NCI-H345 (cell line): ENCODE results near the gene PPP4R4.
A peak's percentile ranks its signal among the peaks of the same experiment; 100 is the strongest.
"Not testable (repeated sequence)": the region's sequence is repeated elsewhere in the genome, so short reads cannot be mapped to it uniquely, and the experiment has no call there.

Experiments
- DNase-seq: peaks from one replicate; lab custom pipeline; 2025; lab: John Stamatoyannopoulos, UW

The PPP4R4 gene

GRCh38 chr14:94179244-94179643, 5.1 kb downstream of the PPP4R4 start:
- DNase-seq, result no peak

DNA sequence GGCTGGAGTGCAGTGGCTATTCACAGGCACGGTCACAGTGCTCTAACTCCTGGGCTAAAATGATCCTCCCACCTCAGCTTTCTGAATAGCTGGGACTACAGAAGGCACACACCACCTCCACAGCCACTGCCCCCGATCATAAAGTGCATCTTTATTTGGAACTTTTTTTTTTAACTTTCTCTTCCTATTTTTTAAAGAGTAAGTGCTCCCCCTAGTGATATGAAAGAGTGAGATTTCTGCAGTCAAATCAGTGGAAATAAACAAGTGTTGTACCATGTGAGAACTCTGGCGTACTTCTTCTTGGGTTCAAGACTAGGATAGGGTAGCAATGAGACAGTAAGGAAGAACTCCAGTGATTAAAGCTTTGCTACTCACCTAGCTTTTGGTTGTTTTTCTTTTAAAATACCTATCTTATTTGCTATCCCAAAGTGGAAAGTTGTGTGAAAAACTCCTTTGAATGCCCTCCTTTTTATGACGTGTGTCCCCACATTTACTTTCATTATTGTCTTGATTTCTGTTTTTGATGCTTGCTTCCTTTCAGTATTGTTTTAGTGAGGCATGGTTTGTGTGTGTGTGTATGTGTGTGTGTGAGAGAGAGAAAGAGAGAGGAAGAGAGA, 6.6 kb downstream of the PPP4R4 start:
- peak; percentile 46 for DNase-seq

DNA sequence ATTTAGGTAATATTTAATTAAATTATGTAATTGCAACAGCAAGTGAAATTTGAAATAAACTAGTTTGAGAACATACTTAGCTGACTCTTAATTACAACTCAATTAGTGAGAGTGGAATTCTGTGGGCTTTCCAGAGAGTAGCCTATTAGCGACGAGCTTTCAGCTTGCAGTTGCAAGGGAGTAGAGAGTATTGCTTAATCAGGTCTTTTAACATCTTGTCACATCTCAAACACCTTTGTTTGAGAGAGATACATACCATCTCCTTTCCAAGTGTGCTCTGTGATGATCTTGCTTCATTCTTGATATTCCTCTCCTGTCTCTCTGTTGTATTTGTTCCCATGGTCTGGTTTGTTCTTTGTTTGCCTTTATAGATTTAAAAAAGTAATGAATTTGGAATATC, 7.7 kb downstream of the PPP4R4 start:
- no peak for DNase-seq

- no peak for DNase-seq
Observed at GRCh38 chr14:94192536-94192935, 18.4 kb downstream of the PPP4R4 start.

DNA sequence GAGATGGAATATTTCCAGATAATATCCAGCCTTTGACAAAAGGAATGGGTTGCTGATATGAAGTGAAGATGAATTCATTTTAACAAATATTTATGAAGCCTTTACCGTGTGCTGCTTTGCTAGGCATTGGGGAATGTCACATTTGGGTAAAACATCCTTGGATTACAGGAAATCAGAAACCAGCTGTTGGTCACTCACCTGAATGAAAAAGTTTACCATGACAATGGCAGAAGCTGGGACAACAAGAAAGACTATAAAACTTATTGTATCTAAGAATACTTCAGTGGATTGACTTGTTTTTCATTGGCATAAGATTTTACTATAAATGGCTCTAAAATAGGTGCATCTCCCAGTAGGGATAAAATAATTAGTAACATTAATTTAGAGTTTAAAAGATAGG, 19.7 kb downstream of the PPP4R4 start:
- no peak for DNase-seq

DNA sequence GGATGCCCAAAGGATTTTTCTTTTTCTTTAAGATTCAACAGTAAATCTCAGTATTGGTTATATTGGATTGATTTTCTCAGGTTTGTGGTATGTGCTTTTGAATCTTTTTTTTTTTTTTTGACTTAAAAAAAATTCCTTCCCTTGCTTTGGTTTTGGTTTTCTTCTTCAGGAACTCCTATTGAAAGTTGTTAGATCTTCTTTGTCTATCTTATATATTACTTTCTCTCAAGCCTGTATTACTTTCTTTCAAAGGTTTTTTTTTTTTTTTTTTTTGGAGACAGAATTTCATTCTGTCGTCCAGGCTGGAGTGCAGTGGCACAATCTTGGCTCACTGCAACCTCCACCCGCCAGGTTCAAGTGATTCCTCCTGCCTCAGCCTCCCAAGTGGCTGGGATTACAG, 21.9 kb downstream of the PPP4R4 start:
- DNase-seq, result no peak

DNA sequence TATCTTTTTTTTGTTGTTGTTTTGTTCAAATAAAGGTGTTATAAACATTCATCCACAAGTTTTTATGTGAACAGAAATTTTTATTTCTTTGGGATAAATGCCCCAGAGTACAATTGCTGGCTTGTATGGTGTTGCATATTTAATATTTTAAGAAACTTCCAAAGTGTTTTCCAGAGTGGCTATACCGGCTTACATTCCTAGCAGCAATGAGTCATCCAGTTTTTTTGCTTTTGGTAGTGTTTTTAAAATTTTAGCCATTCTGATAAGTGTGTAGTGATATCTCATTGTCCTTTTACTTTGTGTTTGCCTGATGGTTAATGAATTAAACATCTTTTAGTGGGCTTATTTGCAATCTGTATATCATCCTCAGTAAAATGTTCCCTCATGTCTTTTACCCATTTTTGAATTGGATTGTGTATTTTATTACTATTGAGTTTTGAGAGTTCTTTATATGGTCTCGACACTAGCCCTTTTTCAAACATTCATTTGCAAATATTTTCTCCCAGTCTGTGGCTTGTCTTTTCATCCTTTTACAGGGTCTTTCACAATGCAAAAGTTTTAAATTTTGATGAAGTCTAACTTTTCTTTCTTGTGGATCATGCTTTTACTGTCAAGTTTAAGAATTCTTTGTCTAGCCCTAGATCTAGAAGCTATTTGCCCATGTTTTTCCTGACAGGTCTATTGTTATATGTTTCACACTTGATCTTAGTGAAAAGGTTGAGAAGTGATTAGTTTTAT, 29.5 kb downstream of the PPP4R4 start:
- DNase-seq, result no peak

- no peak for DNase-seq
Observed at GRCh38 chr14:94213021-94213420, 38.9 kb downstream of the PPP4R4 start.

DNA sequence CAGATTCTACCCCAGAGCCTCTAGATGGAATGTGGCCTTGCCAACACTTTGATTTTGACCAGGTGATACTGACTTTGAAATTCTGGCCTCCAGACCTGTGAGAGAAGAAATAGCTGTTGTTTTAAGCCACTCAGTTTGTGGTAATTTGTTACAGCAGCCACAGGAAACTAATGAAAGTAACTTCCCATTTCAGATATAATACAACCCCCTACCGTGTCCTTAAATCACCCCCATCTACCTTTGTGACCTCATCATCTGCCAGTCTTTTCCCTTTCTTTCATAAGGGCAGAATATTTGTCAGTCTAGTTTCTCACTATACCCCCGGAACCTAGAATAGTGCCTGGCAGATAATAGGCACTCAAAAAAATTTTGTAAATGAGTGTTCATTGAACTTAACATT, 39.6 kb downstream of the PPP4R4 start:
- no peak for DNase-seq

- DNase-seq, result no peak
Observed at GRCh38 chr14:94217116-94217515, 43.0 kb downstream of the PPP4R4 start.

DNA sequence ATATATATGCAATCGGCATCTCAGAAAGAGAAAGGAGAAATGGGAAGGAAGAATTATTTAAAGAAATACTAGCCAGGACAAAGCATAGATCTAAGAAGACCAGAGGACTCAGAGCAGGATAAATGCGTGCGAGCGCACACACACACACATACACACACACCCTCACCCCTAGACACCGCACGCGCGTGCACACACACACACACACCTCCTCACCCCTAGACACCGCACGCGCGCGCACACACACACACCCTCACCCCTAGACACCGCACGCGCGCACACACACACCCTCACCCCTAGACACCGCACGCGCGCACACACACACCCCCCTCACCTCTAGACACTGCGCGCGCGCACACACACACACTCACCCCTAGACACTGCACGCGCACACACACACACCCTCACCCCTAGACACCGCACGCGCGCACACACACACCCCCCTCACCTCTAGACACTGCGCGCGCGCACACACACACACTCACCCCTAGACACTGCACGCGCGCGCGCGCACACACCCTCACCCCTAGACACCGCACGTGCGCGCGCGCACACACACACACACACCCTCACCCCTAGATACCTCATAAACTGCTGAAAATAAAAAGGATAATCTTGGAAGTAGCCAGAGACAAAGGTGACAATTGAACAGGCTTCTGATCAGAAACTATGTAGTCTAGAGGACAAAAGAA, 44.2 kb downstream of the PPP4R4 start:
- not testable (repeated sequence) for DNase-seq

DNA sequence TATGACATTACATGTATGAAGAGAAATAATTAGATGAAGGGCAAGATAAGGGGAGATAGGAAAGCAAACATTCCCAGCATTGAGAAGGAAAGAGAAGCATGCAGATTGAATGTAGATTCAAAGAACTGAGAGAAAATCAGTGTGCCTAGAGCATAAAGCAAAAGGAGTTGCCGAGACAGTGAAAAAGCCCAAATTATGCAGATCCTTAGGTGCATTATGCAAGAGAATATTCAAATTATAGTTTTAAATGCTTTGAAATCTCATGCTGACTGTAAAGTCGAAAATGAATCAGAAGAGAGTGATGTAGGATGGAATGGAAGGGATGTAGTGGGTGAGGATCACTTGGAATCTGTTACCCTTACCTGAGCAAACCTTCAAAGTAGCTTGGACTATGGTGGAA, 49.9 kb downstream of the PPP4R4 start:
- no peak for DNase-seq

DNA sequence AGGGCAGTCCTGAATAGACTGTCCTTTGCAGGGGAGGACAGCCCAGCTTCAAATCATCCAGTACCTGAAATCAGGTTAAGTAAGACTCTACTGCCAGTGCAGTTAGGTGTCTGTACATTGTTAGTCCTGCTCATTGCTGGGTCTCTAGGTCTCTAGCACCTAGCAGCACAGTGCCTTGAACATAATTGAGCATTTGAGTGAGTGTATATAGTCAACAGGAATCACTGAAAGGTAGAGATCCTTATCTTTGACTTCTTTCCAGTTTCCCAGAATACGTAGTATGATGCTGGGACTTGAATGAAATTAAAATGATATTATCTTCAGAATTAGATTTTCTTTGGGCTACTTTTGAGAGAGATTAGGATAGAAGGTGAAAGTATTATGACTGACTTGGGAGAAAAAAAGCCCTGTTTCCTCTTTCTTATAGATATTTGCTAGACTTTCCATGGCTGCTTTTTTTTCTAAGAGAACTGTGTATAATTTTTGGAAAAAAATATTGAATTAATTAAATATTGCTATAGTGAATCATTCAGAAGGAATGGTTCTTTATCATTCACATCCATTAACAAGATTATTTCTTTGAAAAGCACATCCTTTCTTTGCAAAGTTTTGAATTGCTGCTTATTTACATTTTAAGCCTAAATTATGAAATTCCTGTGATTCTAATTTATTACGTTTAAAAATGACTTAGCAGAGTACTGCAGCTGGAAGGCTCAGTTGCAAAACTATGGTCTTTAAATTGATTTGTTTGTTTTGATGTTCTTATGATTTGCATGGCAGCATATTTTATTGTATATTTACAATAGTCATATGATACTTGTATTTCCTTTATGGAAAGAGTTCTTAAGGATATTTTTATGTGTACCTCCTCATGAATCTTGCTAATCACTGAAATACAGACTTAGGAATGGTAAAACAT, 51.6 kb downstream of the PPP4R4 start:
- DNase-seq, result no peak

DNA sequence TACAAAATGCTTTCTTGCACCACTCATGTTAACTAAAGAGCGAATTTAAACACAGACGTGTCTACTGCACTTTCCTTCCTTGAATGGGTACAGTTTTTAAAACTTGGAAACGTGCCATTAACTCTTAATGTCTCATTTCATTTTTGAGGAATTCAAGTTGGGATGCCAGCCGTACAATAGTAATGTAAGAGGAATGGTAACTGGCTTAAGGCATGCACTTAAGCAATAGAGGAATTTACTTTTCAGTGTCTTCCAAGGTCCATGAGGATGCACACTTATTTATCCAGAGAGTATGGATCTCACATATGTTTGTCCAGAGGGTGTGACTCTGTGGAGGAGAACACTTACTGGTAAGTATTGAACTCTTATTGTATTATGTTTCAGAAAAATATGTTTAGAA, 52.9 kb downstream of the PPP4R4 start:
- DNase-seq, result no peak

GRCh38 chr14:94237046-94237445, 62.9 kb downstream of the PPP4R4 start:
- DNase-seq, result no peak

DNA sequence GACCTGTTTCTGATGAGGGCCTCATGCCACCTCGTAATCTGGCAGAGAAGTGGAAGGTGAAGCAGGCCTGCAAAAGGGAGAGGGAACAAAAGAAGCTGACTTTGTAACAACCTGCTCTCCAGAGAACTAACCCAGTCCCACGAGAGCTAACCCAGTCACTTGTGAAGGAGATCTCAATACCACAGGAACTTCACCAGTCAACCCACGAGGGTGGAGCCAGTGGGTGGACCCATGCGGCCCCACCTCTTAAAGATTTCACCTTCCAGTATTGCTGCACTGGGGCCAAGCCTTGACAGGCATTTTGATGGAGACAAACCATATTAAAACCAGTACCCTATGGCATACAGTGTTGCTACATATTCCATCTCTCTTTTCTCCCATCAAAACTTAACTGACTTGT, 63.9 kb downstream of the PPP4R4 start:
- no peak for DNase-seq

DNA sequence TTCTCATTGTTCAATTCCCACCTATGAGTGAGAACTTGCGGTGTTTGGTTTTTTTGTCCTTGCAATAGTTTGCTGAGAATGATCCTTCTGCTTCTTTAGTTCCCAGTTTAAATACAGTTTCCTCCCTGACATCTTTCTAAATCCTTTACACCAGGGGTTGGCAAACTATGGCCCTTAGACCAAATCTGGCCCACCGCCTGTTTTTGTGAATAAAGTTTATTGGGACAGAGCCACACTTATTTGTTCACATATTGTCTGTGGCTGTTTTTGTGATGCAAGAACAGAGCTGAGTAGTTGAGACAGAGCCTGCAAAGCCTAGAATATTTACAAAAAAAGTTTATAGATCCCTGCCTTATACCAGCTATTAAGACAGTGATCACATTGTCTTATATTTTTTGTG, 65.3 kb downstream of the PPP4R4 start:
- no peak for DNase-seq

DNA sequence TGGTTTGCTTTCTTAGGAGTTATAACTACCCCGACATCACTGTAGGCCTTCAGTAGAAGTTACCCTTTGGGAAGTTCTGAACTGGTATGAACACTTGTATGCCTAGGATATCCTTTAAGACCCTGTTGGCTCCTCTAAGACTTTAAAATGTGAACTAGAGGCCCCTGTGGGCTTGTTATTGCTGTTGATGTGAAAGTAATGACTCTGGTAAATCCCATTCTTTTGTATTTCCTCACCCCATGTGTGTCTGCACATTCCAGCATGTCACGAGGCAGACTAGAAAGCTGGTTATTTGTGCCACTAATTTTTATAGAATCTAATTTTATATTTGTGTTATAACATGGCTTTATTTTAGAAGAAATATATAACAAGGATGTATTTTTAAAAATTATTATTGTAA, 70.1 kb downstream of the PPP4R4 start:
- DNase-seq, result no peak

- DNase-seq, result not testable (repeated sequence)
Observed at GRCh38 chr14:94264195-94264594, 90.1 kb downstream of the PPP4R4 start.

- DNase-seq, result no peak
Observed at GRCh38 chr14:94267352-94267751, 93.2 kb downstream of the PPP4R4 start.

- not testable (repeated sequence) for DNase-seq
Observed at GRCh38 chr14:94268582-94268981, 94.5 kb downstream of the PPP4R4 start.

DNA sequence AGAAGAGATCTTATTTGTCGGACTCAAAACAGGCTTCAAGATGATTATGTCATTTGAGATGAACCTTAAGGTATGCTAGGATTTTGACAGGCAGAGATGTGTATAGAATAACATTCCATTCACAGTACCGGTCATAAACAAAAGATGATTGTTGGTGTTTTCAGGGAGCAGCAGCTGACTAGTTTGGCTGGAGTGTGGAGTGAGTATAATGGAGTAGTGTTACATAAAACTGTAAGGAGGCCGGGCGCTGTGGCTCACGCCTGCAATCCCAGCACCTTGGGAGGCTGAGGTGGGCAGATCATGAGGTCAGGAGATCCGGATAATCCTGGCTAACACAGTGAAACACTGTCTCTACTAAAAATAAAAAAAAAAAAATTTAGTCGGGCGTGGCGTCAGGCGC, 95.0 kb downstream of the PPP4R4 start:
- DNase-seq, result no peak
